Measurements from ENCODE around the gene ABCC4. TPM values are rescaled to one million over a fixed set of nuclear protein-coding genes. Genes with fewer than 3 reads are reported as not detected.

Gene ABCC4
- total and polyA plus RNA-seq, 2 donors from 2014 or later, result 11.3 to 52.4 TPM

- H3K27ac ChIP-seq (ENCODE audit: low read depth in 2 of 2, low read length in 2 of 2), result no peak overlapping the region
- peaks cover 0 to 5% (median 0%) of the 10 kb centered on the region in 3 donors for H3K4me1 ChIP-seq (ENCODE audit: control insufficient read depth in 2 of 3, insufficient read depth in 2 of 3, low read depth in 1 of 3, low read length in 3 of 3)
- no peaks in the 10 kb centered on the region for H3K36me3 ChIP-seq (ENCODE audit: control insufficient read depth in 2 of 3, insufficient read depth in 3 of 3, low read length in 3 of 3)
- DNase-seq, result no peak
- H3K4me3 ChIP-seq (ENCODE audit: low read length in 3 of 3), result no peak overlapping the region
- TF ChIP-seq CTCF (IDR thresholded peaks at IDR 0.05; ENCODE audit: borderline replicate concordance, extremely low read depth, insufficient read depth), result no peak
- FAIRE-seq, result no peak
- no peaks in the 10 kb centered on the region for H3K9me3 ChIP-seq (ENCODE audit: control insufficient read depth in 2 of 3, insufficient read depth in 1 of 3, low read length in 3 of 3)
- intact Hi-C loops (cut with DNase I), result no loop called here
- H3K27me3 ChIP-seq (ENCODE audit: control insufficient read depth, insufficient read depth, low read length), result no peaks in the 10 kb centered on the region
- H3K9ac ChIP-seq (ENCODE audit: low read length in 3 of 3), result no peak overlapping the region
These were observed 83.1 kb downstream of the ABCC4 start for GRCh38 chr13:95217920-95218830.

GRCh38 chr13:95216182-95216581 lies 85.1 kb downstream of the ABCC4 start:
- no peak for FAIRE-seq
- H3K9me3 ChIP-seq (ENCODE audit: control insufficient read depth in 2 of 3, insufficient read depth in 1 of 3, low read length in 3 of 3), result no peaks in the 10 kb centered on the region
- no peak for DNase-seq
- intact Hi-C loops (cut with DNase I), result no loop called here
- H3K27me3 ChIP-seq (ENCODE audit: control insufficient read depth, insufficient read depth, low read length), result no peaks in the 10 kb centered on the region
- H3K36me3 ChIP-seq (ENCODE audit: control insufficient read depth in 2 of 3, insufficient read depth in 3 of 3, low read length in 3 of 3), result no peaks in the 10 kb centered on the region
- H3K27ac ChIP-seq (ENCODE audit: low read depth in 2 of 2, low read length in 2 of 2), result no peak overlapping the region
- no peak overlapping the region for H3K9ac ChIP-seq (ENCODE audit: low read length in 3 of 3)
- peaks cover 0 to 6% (median 0%) of the 10 kb centered on the region in 3 donors for H3K4me1 ChIP-seq (ENCODE audit: control insufficient read depth in 2 of 3, insufficient read depth in 2 of 3, low read depth in 1 of 3, low read length in 3 of 3)
- no peak overlapping the region for H3K4me3 ChIP-seq (ENCODE audit: low read length in 3 of 3)
- no peak for TF ChIP-seq CTCF (IDR thresholded peaks at IDR 0.05; ENCODE audit: borderline replicate concordance, extremely low read depth, insufficient read depth)

GRCh38 chr13:95212983-95213850 lies 88.0 kb downstream of the ABCC4 start:
- FAIRE-seq (no peak), DNase-seq (no peak)
- no peak overlapping the region for H3K9ac ChIP-seq (ENCODE audit: low read length in 3 of 3)
- H3K4me3 ChIP-seq (ENCODE audit: low read length in 3 of 3), result no peak overlapping the region
- intact Hi-C loops (cut with DNase I), result no loop called here
- no peaks in the 10 kb centered on the region for H3K36me3 ChIP-seq (ENCODE audit: control insufficient read depth in 2 of 3, insufficient read depth in 3 of 3, low read length in 3 of 3)
- TF ChIP-seq CTCF (IDR thresholded peaks at IDR 0.05; ENCODE audit: borderline replicate concordance, extremely low read depth, insufficient read depth), result no peak
- no peaks in the 10 kb centered on the region for H3K9me3 ChIP-seq (ENCODE audit: control insufficient read depth in 2 of 3, insufficient read depth in 1 of 3, low read length in 3 of 3)
- peak overlapping the region; percentile 4 to 65 for H3K27ac ChIP-seq (ENCODE audit: low read depth in 2 of 2, low read length in 2 of 2)
- peaks cover 0 to 6% (median 0%) of the 10 kb centered on the region in 3 donors for H3K4me1 ChIP-seq (ENCODE audit: control insufficient read depth in 2 of 3, insufficient read depth in 2 of 3, low read depth in 1 of 3, low read length in 3 of 3)
- H3K27me3 ChIP-seq (ENCODE audit: control insufficient read depth, insufficient read depth, low read length), result no peaks in the 10 kb centered on the region

Measured in kidney (tissue), 14 donors.